HEK293 (cell line): ENCODE results near the gene PTH1R.

Experiments used
- CTCF ChIA-PET: fragments of 350-600 bp; formaldehyde crosslinking; extraction: SDS; loops from one replicate; lab custom pipeline; 2021; ENCODE audit warnings: antibody characterized with exemption; lab: Yijun Ruan, JAX
- POLR2A ChIA-PET: fragments of 300-600 bp; formaldehyde crosslinking; extraction: SDS; loops from one replicate; lab custom pipeline; 2020; ENCODE audit warnings: antibody characterized with exemption, inconsistent platforms; lab: Yijun Ruan, JAX
- H3K27ac ChIP-seq: fragments of 200-500 bp; sonication (Bioruptor generic); 2 replicates; pipeline ENCODE4 v1.5.1; 2014; ENCODE audit warnings: low read depth, low read length, control low read depth, inconsistent platforms; ENCODE audit errors: extremely low read depth
- H3K36me3 ChIP-seq, 2 experiments: fragments of 200-500 bp in 1 of 2; sonication (Bioruptor generic) in 1 of 2; 1 replicate in 1 of 2; 2 replicates in 1 of 2; pipeline ENCODE4 v1.5.1; 2014 to 2017; ENCODE audit warnings: inconsistent platforms in 2 of 2, low read length in 2 of 2; ENCODE audit not compliant: control insufficient read depth in 2 of 2, insufficient read depth in 1 of 2
- H3K4me1 ChIP-seq: fragments of 200-500 bp; sonication (Bioruptor generic); 2 replicates; pipeline ENCODE4 v1.5.1; 2014; ENCODE audit warnings: mild to moderate bottlenecking, low read length, inconsistent platforms; ENCODE audit not compliant: control insufficient read depth, insufficient read depth
- H3K4me3 ChIP-seq: 2 replicates; pipeline ENCODE4 v1.5.1; 2011; ENCODE audit warnings: low read depth, mild to moderate bottlenecking, control low read depth, low read length, moderate library complexity
- H3K9me3 ChIP-seq: fragments of 200-500 bp; sonication (Bioruptor generic); 2 replicates; pipeline ENCODE4 v1.5.1; 2014; ENCODE audit warnings: low read depth, low read length, inconsistent platforms; ENCODE audit not compliant: control insufficient read depth, insufficient read depth
- ATF2 ChIP-seq: fragments of 450-650 bp; formaldehyde crosslinking; IDR thresholded peaks from 2 replicates; pipeline ENCODE4 v1.5.1; 2016; ENCODE audit warnings: missing biosample characterization, missing genetic modification characterization, low read depth
- GLIS1 ChIP-seq: fragments of 450-650 bp; formaldehyde crosslinking; IDR thresholded peaks from 2 replicates; pipeline ENCODE4 v1.5.1; 2016; ENCODE audit warnings: missing biosample characterization, missing genetic modification characterization
- HOXC10 ChIP-seq: sonication (generic); formaldehyde crosslinking; IDR thresholded peaks from 2 replicates; pipeline ENCODE4 v1.8.1; 2023; ENCODE audit warnings: mild to moderate bottlenecking, missing genetic modification reagents
- KLF9 ChIP-seq: fragments of 450-650 bp; formaldehyde crosslinking; IDR thresholded peaks from 2 replicates; pipeline ENCODE4 v1.5.1; 2016; ENCODE audit warnings: missing biosample characterization, missing genetic modification characterization, low read depth
- OSR2 ChIP-seq: fragments of 450-650 bp; formaldehyde crosslinking; IDR thresholded peaks from 2 replicates; pipeline ENCODE4 v1.5.1; 2016; ENCODE audit warnings: missing biosample characterization, missing genetic modification characterization
- SCRT1 ChIP-seq: fragments of 450-650 bp; formaldehyde crosslinking; IDR thresholded peaks from 2 replicates; pipeline ENCODE4 v1.5.1; 2016; ENCODE audit warnings: missing biosample characterization, missing genetic modification characterization, borderline replicate concordance
- SP7 ChIP-seq: fragments of 450-650 bp; formaldehyde crosslinking; IDR thresholded peaks from 2 replicates; pipeline ENCODE4 v1.5.1; 2016; ENCODE audit warnings: missing biosample characterization, missing genetic modification characterization
- TRIM28 ChIP-seq: IDR thresholded peaks from 2 replicates; pipeline ENCODE4 v1.6.1; 2011; ENCODE audit warnings: low read length, control low read depth, borderline replicate concordance
- WT1 ChIP-seq: fragments of 450-650 bp; formaldehyde crosslinking; IDR thresholded peaks from 2 replicates; pipeline ENCODE4 v1.5.1; 2016; ENCODE audit warnings: missing biosample characterization, missing genetic modification characterization
- ZBTB17 ChIP-seq: fragments of 450-650 bp; formaldehyde crosslinking; IDR thresholded peaks from 2 replicates; pipeline ENCODE4 v1.5.1; 2016; ENCODE audit warnings: missing biosample characterization, missing genetic modification characterization
- ZBTB48 ChIP-seq: fragments of 450-650 bp; formaldehyde crosslinking; IDR thresholded peaks from 2 replicates; pipeline ENCODE4 v1.5.1; 2016; ENCODE audit warnings: missing biosample characterization, missing genetic modification characterization
- ZIC2 ChIP-seq: fragments of 450-650 bp; formaldehyde crosslinking; IDR thresholded peaks from 2 replicates; pipeline ENCODE4 v1.5.1; 2016; ENCODE audit warnings: missing biosample characterization, missing genetic modification characterization
- ZNF146 ChIP-seq: fragments of 450-650 bp; formaldehyde crosslinking; IDR thresholded peaks from 2 replicates; pipeline ENCODE4 v1.5.1; 2016; ENCODE audit warnings: missing biosample characterization, missing genetic modification characterization
- ZNF248 ChIP-seq: fragments of 450-650 bp; formaldehyde crosslinking; IDR thresholded peaks from 2 replicates; pipeline ENCODE4 v1.5.1; 2017; ENCODE audit warnings: missing biosample characterization, missing genetic modification characterization
- ZNF341 ChIP-seq: fragments of 450-650 bp; formaldehyde crosslinking; IDR thresholded peaks from 2 replicates; pipeline ENCODE4; 2016; ENCODE audit warnings: low read depth, missing biosample characterization, missing genetic modification characterization
- ZNF398 ChIP-seq: fragments of 450-650 bp; formaldehyde crosslinking; IDR thresholded peaks from 2 replicates; pipeline ENCODE4 v1.5.1; 2017; ENCODE audit warnings: missing biosample characterization, missing genetic modification characterization
- ZNF558 ChIP-seq: fragments of 450-650 bp; formaldehyde crosslinking; IDR thresholded peaks from 2 replicates; pipeline ENCODE4 v1.5.1; 2016; ENCODE audit warnings: missing biosample characterization, missing genetic modification characterization
- ZNF600 ChIP-seq: fragments of 450-650 bp; formaldehyde crosslinking; IDR thresholded peaks from 2 replicates; pipeline ENCODE4 v1.5.1; 2016; ENCODE audit warnings: missing biosample characterization, missing genetic modification characterization
- ZNF626 ChIP-seq: fragments of 450-650 bp; sonication (Bioruptor Pico); formaldehyde crosslinking; IDR thresholded peaks from 2 replicates; pipeline ENCODE4 v1.5.1; 2018; ENCODE audit warnings: missing biosample characterization, missing genetic modification characterization, inconsistent platforms
- ZNF837 ChIP-seq: fragments of 450-650 bp; formaldehyde crosslinking; IDR thresholded peaks from 2 replicates; pipeline ENCODE4 v1.5.1; 2016; ENCODE audit warnings: missing biosample characterization, missing genetic modification characterization
- ZSCAN16 ChIP-seq: fragments of 450-650 bp; formaldehyde crosslinking; IDR thresholded peaks from 2 replicates; pipeline ENCODE4 v1.5.1; 2016; ENCODE audit warnings: missing biosample characterization, missing genetic modification characterization
- ZSCAN4 ChIP-seq: fragments of 450-650 bp; formaldehyde crosslinking; IDR thresholded peaks from 2 replicates; pipeline ENCODE4 v1.5.1; 2017; ENCODE audit warnings: missing biosample characterization, missing genetic modification characterization

PTH1R gene

GRCh38 chr3:46947981-46948791 is 70.7 kb downstream of the PTH1R start (continued):
- peak; percentile 67 for TF ChIP-seq ZNF600 (tag by site-specific recombination)
- TF ChIP-seq WT1 (tag by site-specific recombination): peak; percentile 50; the same call in 1 of the 2 replicates
- peak; percentile 76 for TF ChIP-seq ZNF398 (tag by site-specific recombination)
- TF ChIP-seq TRIM28: peak; percentile 46; the same call in 1 of the 2 replicates
- TF ChIP-seq ZNF626 (tag by site-specific recombination): no peak
- TF ChIP-seq GLIS1 (tag by site-specific recombination): peak; percentile 58
- TF ChIP-seq ZBTB48 (tag by site-specific recombination): peak; percentile 73
- TF ChIP-seq KLF9: no peak
- TF ChIP-seq ATF2 (tag by site-specific recombination): peak; percentile 89
- no peak for TF ChIP-seq HOXC10 (CRISPR knock-in tag)
- TF ChIP-seq ZNF341 (tag by site-specific recombination): peak; percentile 90
- no peak for TF ChIP-seq ZNF146 (tag by site-specific recombination)
- TF ChIP-seq SCRT1 (tag by site-specific recombination): peak; percentile 17; the same call in 1 of the 2 replicates
- TF ChIP-seq SP7 (tag by site-specific recombination): peak; percentile 75
- no peak for TF ChIP-seq ZSCAN16 (tag by site-specific recombination)
- peak; percentile 45; the same call in 1 of the 2 replicates for TF ChIP-seq ZBTB17 (tag by site-specific recombination)
- TF ChIP-seq OSR2 (tag by site-specific recombination): peak; percentile 89
- no peak for TF ChIP-seq ZSCAN4 (tag by site-specific recombination)

GRCh38 chr3:46948830-46949671 is 71.5 kb downstream of the PTH1R start:
- POLR2A ChIA-PET: no interaction called here
- Histone ChIP-seq H3K27ac (peak overlapping the region; percentile 5; the same call in 1 of the 2 replicates), H3K4me1 (peaks cover 8% of the 10 kb centered on the region), H3K9me3 (no peaks in the 10 kb centered on the region), H3K36me3 (peaks cover 0 to 18% of the 10 kb centered on the region in 2 experiments; a peak in 1 of 3 replicates), H3K4me3 (no peak overlapping the region)
- CTCF ChIA-PET: interaction anchor here (1.1 kb wide), 1 partner anchor 13 kb away, joined by 3 read pairs; no protein-coding TSS in a partner anchor
- peak; percentile 62 for TF ChIP-seq ZIC2 (tag by site-specific recombination)
- TF ChIP-seq ZNF558: no peak
- no peak for TF ChIP-seq ZNF248 (tag by site-specific recombination)
- no peak for TF ChIP-seq ZNF837 (tag by site-specific recombination)
